Activated CD4-positive, alpha-beta T cell treated with anti-CD3 and anti-CD28 coated beads, Interleukin-2, amount 10 ng/mL, durations not matched to agents 7 days and 5 days (primary cell): ENCODE results near the gene RIPOR2. TPM values are rescaled to one million over a fixed set of nuclear protein-coding genes. Genes with fewer than 3 reads are reported as not detected.
A peak's percentile ranks its signal among the peaks of the same experiment; 100 is the strongest.

Source experiments
- CTCF ChIA-PET: fragments of 350-600 bp; sonication (Branson Sonifier 250); formaldehyde crosslinking; loops from one replicate; lab custom pipeline; 2021; ENCODE audit warnings: antibody characterized with exemption; lab: Charles Lee
- POLR2A ChIA-PET: fragments of 350-600 bp; sonication (Branson Sonifier 250); formaldehyde crosslinking; loops from one replicate; lab custom pipeline; 2021; ENCODE audit warnings: antibody characterized with exemption; lab: Charles Lee
- DNase-seq: peaks from one replicate; pipeline ENCODE4 v3.0.0-alpha.2; 2020
- H3K27ac Mint-ChIP-seq: one replicate; pipeline ENCODE4 v1.8.0; 2021; ENCODE audit warnings: mild to moderate bottlenecking, moderate library complexity, mixed read lengths
- H3K27me3 Mint-ChIP-seq: one replicate; pipeline ENCODE4 v1.8.0; 2021; ENCODE audit warnings: mixed read lengths
- H3K36me3 Mint-ChIP-seq: one replicate; pipeline ENCODE4 v1.8.0; 2021; ENCODE audit warnings: low read depth, mixed read lengths
- H3K4me1 Mint-ChIP-seq: one replicate; pipeline ENCODE4 v1.8.0; 2021; ENCODE audit warnings: mixed read lengths
- H3K4me3 Mint-ChIP-seq: one replicate; pipeline ENCODE4 v1.8.0; 2021; ENCODE audit warnings: mild to moderate bottlenecking, moderate library complexity, mixed read lengths
- H3K9me3 Mint-ChIP-seq: one replicate; pipeline ENCODE4 v1.8.0; 2021; ENCODE audit warnings: mixed read lengths
- total RNA-seq, 2 experiments: library from RNA; stranded (reverse); gene quantifications; one replicate each; pipeline ENCODE4 v1.2.3, GENCODE V29; 2021

The RIPOR2 gene
- total RNA-seq, 2 experiments from 2014 or later = 287 to 303 TPM

GRCh38 chr6:24969343-24969860, 33.6 kb upstream of the RIPOR2 start:
- Mint-ChIP-seq H3K27ac (no peak overlapping the region), H3K4me1 (peaks cover 41% of the 10 kb centered on the region), H3K9me3 (peaks cover 9% of the 10 kb centered on the region), H3K4me3 (no peak overlapping the region), H3K36me3 (peaks cover 52% of the 10 kb centered on the region), H3K27me3 (no peaks in the 10 kb centered on the region)
- ChIA-PET CTCF (interaction anchor here (1.0 to 2.2 kb wide), 5 partner anchors 9 to 35 kb away, joined by 3 to 8 read pairs (median 3); no protein-coding TSS in a partner anchor), POLR2A (no interaction called here)
- DNase-seq = no peak

DNA sequence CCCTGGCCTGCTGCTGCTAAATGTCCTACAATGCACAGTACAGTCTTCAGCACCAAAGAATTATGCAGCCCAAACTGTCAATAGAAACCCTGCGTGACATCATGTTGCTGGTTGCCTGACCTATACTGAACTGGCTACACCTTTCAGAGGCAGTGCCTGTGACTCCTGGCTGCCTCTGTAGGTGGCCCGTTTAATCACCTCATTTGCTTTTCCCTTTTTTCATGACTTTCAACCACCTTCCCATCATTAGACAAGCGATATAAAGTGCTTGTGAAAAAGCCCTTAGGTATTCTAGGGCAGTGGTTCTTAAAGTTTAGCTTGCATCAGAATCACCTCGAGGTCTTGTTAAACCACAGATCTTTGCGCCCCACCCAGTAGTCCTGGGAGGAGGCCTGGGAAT, 33.0 kb upstream of the RIPOR2 start:
- peaks cover 41% of the 10 kb centered on the region for H3K4me1 Mint-ChIP-seq
- no peak overlapping the region for H3K27ac Mint-ChIP-seq
- H3K4me3 Mint-ChIP-seq = no peak overlapping the region
- CTCF ChIA-PET = interaction anchor here (1.2 to 2.2 kb wide), 2 partner anchors 8 to 23 kb away, joined by 3 to 8 read pairs; no protein-coding TSS in a partner anchor
- no peak for DNase-seq
- H3K36me3 Mint-ChIP-seq = peaks cover 54% of the 10 kb centered on the region
- H3K27me3 Mint-ChIP-seq = no peaks in the 10 kb centered on the region
- peaks cover 14% of the 10 kb centered on the region for H3K9me3 Mint-ChIP-seq
- POLR2A ChIA-PET = no interaction called here

DNA sequence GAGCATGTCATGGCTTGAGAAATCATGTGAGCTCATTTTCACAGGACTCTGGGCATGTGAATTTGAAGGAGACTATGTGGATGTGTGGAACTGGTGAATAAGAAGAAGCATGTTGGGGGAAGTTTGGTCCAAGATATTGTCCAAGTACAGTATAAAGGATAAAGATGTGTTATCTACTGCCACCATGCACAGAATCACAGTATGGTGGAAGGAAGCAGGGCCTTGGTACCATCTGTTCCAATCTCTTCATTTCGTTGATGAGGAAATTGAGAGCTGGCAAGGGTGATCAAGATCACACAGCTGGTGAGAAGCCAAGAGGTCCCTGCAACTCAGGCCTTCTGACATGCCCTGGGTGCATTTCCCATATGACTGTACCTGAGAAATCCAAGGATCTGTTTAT, 31.5 kb upstream of the RIPOR2 start:
- Mint-ChIP-seq H3K27me3 (no peaks in the 10 kb centered on the region), H3K27ac (no peak overlapping the region), H3K9me3 (peaks cover 14% of the 10 kb centered on the region), H3K4me1 (peaks cover 44% of the 10 kb centered on the region), H3K36me3 (peaks cover 48% of the 10 kb centered on the region), H3K4me3 (no peak overlapping the region)
- CTCF ChIA-PET = interaction anchor here (0.8 to 3.2 kb wide), 7 partner anchors 8 to 86 kb away, joined by 3 to 18 read pairs (median 3); partner anchors contain the start of gene RIPOR2
- POLR2A ChIA-PET = no interaction called here
- no peak for DNase-seq

GRCh38 chr6:24966381-24966780, 30.6 kb upstream of the RIPOR2 start:
- DNase-seq = no peak
- no peak overlapping the region for H3K4me3 Mint-ChIP-seq
- H3K27ac Mint-ChIP-seq = no peak overlapping the region
- peaks cover 14% of the 10 kb centered on the region for H3K9me3 Mint-ChIP-seq
- peaks cover 49% of the 10 kb centered on the region for H3K4me1 Mint-ChIP-seq
- POLR2A ChIA-PET = no interaction called here
- no peaks in the 10 kb centered on the region for H3K27me3 Mint-ChIP-seq
- CTCF ChIA-PET = interaction anchor here (0.6 to 3.2 kb wide), 11 partner anchors 8 to 395 kb away, joined by 3 to 18 read pairs (median 3); partner anchors contain the start of gene RIPOR2
- H3K36me3 Mint-ChIP-seq = peaks cover 48% of the 10 kb centered on the region

DNA sequence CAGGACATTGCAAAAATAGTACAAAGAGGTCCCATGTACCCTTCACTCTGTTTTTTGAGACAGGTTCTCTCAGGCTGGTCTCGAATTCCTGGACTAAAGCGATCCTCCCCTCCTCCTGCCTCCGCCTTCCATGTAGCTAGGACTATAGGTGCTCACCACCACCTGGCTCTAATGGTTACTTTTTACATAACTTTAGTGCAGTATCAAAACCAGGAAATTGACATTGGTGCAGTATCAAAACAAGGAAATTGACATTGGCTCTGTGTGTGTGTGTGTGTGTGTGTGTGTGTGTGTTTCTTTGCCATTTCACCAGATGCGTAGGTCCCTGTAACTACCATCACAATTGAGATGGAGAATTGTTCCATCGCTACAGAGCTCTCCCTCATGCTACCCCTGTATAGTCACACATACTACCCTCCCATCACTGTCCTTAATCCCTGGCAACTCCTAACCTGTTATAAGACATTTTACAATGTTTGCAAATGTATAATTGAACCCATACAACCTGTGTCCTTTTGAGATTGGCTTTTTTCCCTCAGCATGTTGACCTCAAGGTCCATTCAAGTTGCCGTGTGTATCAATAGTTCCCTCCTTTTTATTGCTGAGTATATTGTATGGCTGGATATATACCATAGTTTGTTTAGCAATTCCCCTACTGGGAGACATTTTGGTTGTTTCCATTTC, 28.3 kb upstream of the RIPOR2 start:
- Mint-ChIP-seq H3K9me3 (peaks cover 30% of the 10 kb centered on the region), H3K4me3 (no peak overlapping the region), H3K27ac (peak overlapping the region; percentile 47), H3K4me1 (peaks cover 59% of the 10 kb centered on the region), H3K36me3 (peaks cover 54% of the 10 kb centered on the region), H3K27me3 (no peaks in the 10 kb centered on the region)
- no peak for DNase-seq
- ChIA-PET CTCF (interaction anchor here (1.4 to 1.6 kb wide), 4 partner anchors 9 to 53 kb away, joined by 4 to 6 read pairs (median 4); no protein-coding TSS in a partner anchor), POLR2A (no interaction called here)

DNA sequence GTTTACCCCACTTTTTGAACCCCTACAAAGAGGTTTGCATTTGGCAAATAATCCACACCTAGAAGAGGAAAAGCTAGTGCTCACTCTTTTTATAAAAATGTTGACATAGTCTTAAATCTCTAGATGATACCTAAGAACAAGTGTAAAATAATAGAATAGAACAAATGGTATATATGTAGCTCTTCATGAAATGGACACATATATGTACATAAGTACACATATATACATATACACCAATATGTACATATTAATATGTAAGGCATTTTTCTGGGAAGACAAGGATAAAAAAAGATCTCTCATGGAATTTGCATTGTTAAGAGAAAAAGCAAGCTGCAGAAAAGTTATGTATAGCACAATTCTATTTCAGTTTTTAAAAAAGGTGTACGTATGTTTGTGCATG, 27.6 kb upstream of the RIPOR2 start:
- H3K4me3 Mint-ChIP-seq = no peak overlapping the region
- H3K4me1 Mint-ChIP-seq = peaks cover 60% of the 10 kb centered on the region
- H3K27ac Mint-ChIP-seq = no peak overlapping the region
- CTCF ChIA-PET = interaction anchor here (1.4 to 1.6 kb wide), 4 partner anchors 9 to 53 kb away, joined by 4 to 6 read pairs (median 4); no protein-coding TSS in a partner anchor
- H3K36me3 Mint-ChIP-seq = peaks cover 59% of the 10 kb centered on the region
- no peaks in the 10 kb centered on the region for H3K27me3 Mint-ChIP-seq
- peaks cover 33% of the 10 kb centered on the region for H3K9me3 Mint-ChIP-seq
- no peak for DNase-seq
- POLR2A ChIA-PET = no interaction called here

DNA sequence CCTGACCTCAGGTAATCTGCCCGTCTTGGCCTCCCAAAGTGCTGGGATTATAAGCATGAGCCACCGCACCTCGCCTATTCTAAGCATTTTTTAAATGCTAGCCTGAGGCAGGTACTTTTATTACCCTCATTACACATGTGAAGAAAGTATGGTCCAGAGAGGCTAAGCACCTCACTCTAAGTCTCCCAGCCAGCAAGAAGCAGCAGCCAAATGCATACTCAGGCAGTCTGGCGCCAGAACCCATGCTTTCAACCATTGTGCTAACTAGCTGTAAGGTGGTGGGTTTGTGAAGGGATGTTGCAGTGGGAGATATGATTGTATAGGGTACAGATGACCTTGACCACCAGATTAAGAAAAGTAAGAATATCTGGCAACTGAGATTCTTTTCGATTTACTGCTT, 26.1 kb upstream of the RIPOR2 start:
- H3K4me1 Mint-ChIP-seq = peaks cover 65% of the 10 kb centered on the region
- peaks cover 31% of the 10 kb centered on the region for H3K9me3 Mint-ChIP-seq
- CTCF ChIA-PET = interaction anchor here (0.7 to 1.3 kb wide), 4 partner anchors 9 to 221 kb away, joined by 3 to 5 read pairs (median 3); no protein-coding TSS in a partner anchor
- no peak for DNase-seq
- peak overlapping the region; percentile 6 for H3K27ac Mint-ChIP-seq
- POLR2A ChIA-PET = no interaction called here
- peaks cover 56% of the 10 kb centered on the region for H3K36me3 Mint-ChIP-seq
- no peak overlapping the region for H3K4me3 Mint-ChIP-seq
- H3K27me3 Mint-ChIP-seq = no peaks in the 10 kb centered on the region

- peaks cover 71% of the 10 kb centered on the region for H3K4me1 Mint-ChIP-seq
- CTCF ChIA-PET = interaction anchor here (0.8 to 1.3 kb wide), 3 partner anchors 8 to 30 kb away, joined by 3 to 5 read pairs (median 3); no protein-coding TSS in a partner anchor
- H3K27ac Mint-ChIP-seq = peak overlapping the region; percentile 81
- peaks cover 29% of the 10 kb centered on the region for H3K9me3 Mint-ChIP-seq
- no peak overlapping the region for H3K4me3 Mint-ChIP-seq
- no peaks in the 10 kb centered on the region for H3K27me3 Mint-ChIP-seq
- POLR2A ChIA-PET = no interaction called here
- peaks cover 57% of the 10 kb centered on the region for H3K36me3 Mint-ChIP-seq
- no peak for DNase-seq
These were observed 25.3 kb upstream of the RIPOR2 start for GRCh38 chr6:24960991-24961475.

DNA sequence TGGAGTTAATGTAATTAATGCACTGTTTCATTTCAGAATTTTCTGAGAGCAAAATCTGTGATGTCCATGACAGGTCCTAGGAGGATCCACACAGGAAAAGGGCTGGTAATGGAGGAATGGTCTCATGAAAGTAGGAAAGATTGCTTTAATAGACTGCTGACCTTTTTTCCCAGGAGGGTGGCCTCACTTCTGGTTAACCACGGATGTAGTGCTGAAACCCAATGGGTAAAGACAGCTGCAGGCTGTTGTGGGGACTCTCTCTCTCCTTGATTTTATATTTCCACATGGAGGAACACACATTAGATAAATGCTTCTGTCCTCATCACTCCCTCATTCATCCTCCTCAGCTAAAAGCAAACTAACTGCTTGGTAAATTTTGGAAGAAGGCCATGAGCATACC, 23.6 kb upstream of the RIPOR2 start:
- peaks cover 84% of the 10 kb centered on the region for H3K4me1 Mint-ChIP-seq

GRCh38 chr6:24957199-24957598, 21.4 kb upstream of the RIPOR2 start:
- Mint-ChIP-seq H3K4me3 (peak overlapping the region; percentile 55), H3K36me3 (peaks cover 70% of the 10 kb centered on the region)

More for the DNA sequence above, 23.6 kb upstream of the RIPOR2 start:
- Mint-ChIP-seq H3K9me3 (peaks cover 25% of the 10 kb centered on the region), H3K36me3 (peaks cover 59% of the 10 kb centered on the region), H3K27me3 (no peaks in the 10 kb centered on the region), H3K4me3 (no peak overlapping the region), H3K27ac (peak overlapping the region; percentile 82)
- DNase-seq = no peak
- POLR2A ChIA-PET = interaction anchor here (0.9 kb wide), 1 partner anchor 10 kb away, joined by 3 read pairs; no protein-coding TSS in a partner anchor
- CTCF ChIA-PET = interaction anchor here (1.1 kb wide), 1 partner anchor 8 kb away, joined by 3 read pairs; no protein-coding TSS in a partner anchor

GRCh38 chr6:24953726-24954125, 18.0 kb upstream of the RIPOR2 start:
- POLR2A ChIA-PET = interaction anchor here (0.7 kb wide), 1 partner anchor 38 kb away, joined by 3 read pairs; no protein-coding TSS in a partner anchor
- no peak for DNase-seq
- Mint-ChIP-seq H3K27ac (peak overlapping the region; percentile 96), H3K9me3 (peaks cover 7% of the 10 kb centered on the region), H3K36me3 (peaks cover 59% of the 10 kb centered on the region), H3K4me1 (peaks cover 87% of the 10 kb centered on the region), H3K27me3 (no peaks in the 10 kb centered on the region), H3K4me3 (peak overlapping the region; percentile 31)
- CTCF ChIA-PET = interaction anchor here (0.7 to 2.9 kb wide), 4 partner anchors 8 to 38 kb away, joined by 3 to 13 read pairs (median 4); no protein-coding TSS in a partner anchor

More at GRCh38 chr6:24957199-24957598, 21.4 kb upstream of the RIPOR2 start:
- H3K27me3 Mint-ChIP-seq = no peaks in the 10 kb centered on the region
- DNase-seq = no peak
- POLR2A ChIA-PET = no interaction called here
- peak overlapping the region; percentile 82 for H3K27ac Mint-ChIP-seq
- peaks cover 24% of the 10 kb centered on the region for H3K9me3 Mint-ChIP-seq
- CTCF ChIA-PET = interaction anchor here (0.9 to 1.7 kb wide), 3 partner anchors 8 to 31 kb away, joined by 3 to 4 read pairs (median 3); no protein-coding TSS in a partner anchor
- H3K4me1 Mint-ChIP-seq = peaks cover 86% of the 10 kb centered on the region

- H3K4me1 Mint-ChIP-seq = peaks cover 94% of the 10 kb centered on the region
- CTCF ChIA-PET = interaction anchor here (1.0 to 4.4 kb wide), 7 partner anchors 12 to 39 kb away, joined by 3 to 26 read pairs (median 6); partner anchors contain the start of gene RIPOR2
- DNase-seq = peak; percentile 77
These were observed 16.1 kb upstream of the RIPOR2 start for GRCh38 chr6:24951811-24952299.

More at GRCh38 chr6:24951811-24952299, 16.1 kb upstream of the RIPOR2 start:
- Mint-ChIP-seq H3K36me3 (peaks cover 64% of the 10 kb centered on the region), H3K9me3 (peaks cover 15% of the 10 kb centered on the region), H3K27ac (peak overlapping the region; percentile 96), H3K27me3 (no peaks in the 10 kb centered on the region), H3K4me3 (peak overlapping the region; percentile 40)
- POLR2A ChIA-PET = interaction anchor here (1.0 to 2.6 kb wide), 2 partner anchors 15 to 57 kb away, joined by 3 to 10 read pairs; no protein-coding TSS in a partner anchor
